Measurements from ENCODE around the gene UGT1A6.

The UGT1A6 gene

GRCh38 chr2:233681521-233682099 lies 11.1 kb upstream of the UGT1A6 start, which contains the start of gene UGT1A7:
UGT1A7 (plus strand) TSS chr2:233681901; CDS start chr2:233681938, 37 bp downstream.
- TF ChIP-seq CTCF (conservative IDR thresholded peaks at IDR 0.05; ENCODE audit: control insufficient read depth, insufficient read depth, low read depth, low read length), result no peak
- H3K4me3 ChIP-seq (ENCODE audit: control insufficient read depth, low read depth, low read length), result no peak within 1 kb of the TSS
- DNase-seq (ENCODE audit: low read depth), result no peak

- no peak for DNase-seq (ENCODE audit: low read depth)
- H3K4me3 ChIP-seq (ENCODE audit: control insufficient read depth, low read depth, low read length), result no peak overlapping the region
- TF ChIP-seq CTCF (conservative IDR thresholded peaks at IDR 0.05; ENCODE audit: control insufficient read depth, insufficient read depth, low read depth, low read length), result no peak
These were observed 8.1 kb upstream of the UGT1A6 start for GRCh38 chr2:233684640-233685039.

- no peak for DNase-seq (ENCODE audit: low read depth)
- no peak overlapping the region for H3K4me3 ChIP-seq (ENCODE audit: control insufficient read depth, low read depth, low read length)
- no peak for TF ChIP-seq CTCF (conservative IDR thresholded peaks at IDR 0.05; ENCODE audit: control insufficient read depth, insufficient read depth, low read depth, low read length)
These were observed 5.8 kb upstream of the UGT1A6 start for GRCh38 chr2:233686928-233687327.

GRCh38 chr2:233688341-233688740 lies 4.3 kb upstream of the UGT1A6 start:
- DNase-seq (ENCODE audit: low read depth), result no peak
- no peak for TF ChIP-seq CTCF (conservative IDR thresholded peaks at IDR 0.05; ENCODE audit: control insufficient read depth, insufficient read depth, low read depth, low read length)
- H3K4me3 ChIP-seq (ENCODE audit: control insufficient read depth, low read depth, low read length), result no peak overlapping the region

- TF ChIP-seq CTCF (conservative IDR thresholded peaks at IDR 0.05; ENCODE audit: control insufficient read depth, insufficient read depth, low read depth, low read length), result no peak
- H3K4me3 ChIP-seq (ENCODE audit: control insufficient read depth, low read depth, low read length), result no peak overlapping the region
- DNase-seq (ENCODE audit: low read depth), result no peak
These were observed 3.7 kb upstream of the UGT1A6 start for GRCh38 chr2:233689031-233689430.

- no peak for TF ChIP-seq CTCF (conservative IDR thresholded peaks at IDR 0.05; ENCODE audit: control insufficient read depth, insufficient read depth, low read depth, low read length)
- DNase-seq (ENCODE audit: low read depth), result no peak
- no peak overlapping the region for H3K4me3 ChIP-seq (ENCODE audit: control insufficient read depth, low read depth, low read length)
These were observed 3.2 kb upstream of the UGT1A6 start for GRCh38 chr2:233689501-233689900.

- H3K4me3 ChIP-seq (ENCODE audit: control insufficient read depth, low read depth, low read length), result no peak overlapping the region
- TF ChIP-seq CTCF (conservative IDR thresholded peaks at IDR 0.05; ENCODE audit: control insufficient read depth, insufficient read depth, low read depth, low read length), result no peak
- no peak for DNase-seq (ENCODE audit: low read depth)
These were observed 2.2 kb upstream of the UGT1A6 start for GRCh38 chr2:233690444-233690843.
